Colonic mucosa (tissue), 4 donors: ENCODE measurements around the gene NAA11. TPM values are rescaled to one million over a fixed set of nuclear protein-coding genes. Genes with fewer than 3 reads are reported as not detected.
A peak's percentile ranks its signal among the peaks of the same experiment; 100 is the strongest.
"Not testable (repeated sequence)": the region's sequence is repeated elsewhere in the genome, so short reads cannot be mapped to it uniquely, and the experiment has no call there.

Experiments used
- DNase-seq: peaks from one replicate; pipeline ENCODE4 v3.0.0-alpha.2; 2020
- H3K27ac ChIP-seq: fragments of 200-600 bp; one replicate; pipeline ENCODE4 v1.8.0; 2021
- H3K27me3 ChIP-seq: fragments of 200-600 bp; one replicate; pipeline ENCODE4 v1.8.0; 2021
- H3K36me3 ChIP-seq: fragments of 200-600 bp; one replicate; pipeline ENCODE4 v1.8.0; 2021
- H3K4me1 ChIP-seq: fragments of 200-600 bp; one replicate; pipeline ENCODE4 v1.8.0; 2021; ENCODE audit warnings: mild to moderate bottlenecking
- H3K4me3 ChIP-seq: fragments of 200-600 bp; one replicate; pipeline ENCODE4 v1.8.0; 2021
- H3K9ac ChIP-seq, 2 donors: one replicate each; pipeline ENCODE4 v1.7.0; 2013; ENCODE audit warnings: control low read depth in 2 of 2, low read depth in 2 of 2, low read length in 2 of 2
- H3K9me3 ChIP-seq: fragments of 200-600 bp; one replicate; pipeline ENCODE4 v1.8.0; 2021
- intact Hi-C: fragments of 100-400 bp; cut with DNase I; formaldehyde crosslinking; loops from one replicate; pipeline ENCODE4 v1.14.1; 2022
- total RNA-seq, 2 donors: library from RNA; stranded (reverse); fragmentation: NEBNext Ultra II Directional in 1 of 2; extraction: Animal tissue kit (Norgen Biotek cat#: 25700) in 1 of 2; gene quantifications; one replicate each; pipeline ENCODE4 v1.2.1, GENCODE V29; 2021
- TF ChIP-seq, protein P1 (sequence below): fragments of 200-600 bp; IDR thresholded peaks from one replicate; pipeline ENCODE4 v1.8.0; 2022; ENCODE audit warnings: antibody characterized with exemption, mild to moderate bottlenecking
- donor health status: healthy.
- donor health status: DM: no; HTN: no; CAD: no.
- donor health status: DM: no; HTN: no; CAD: no.

NAA11 gene
- total RNA-seq, 2 donors from 2014 or later: not detected

DNA sequence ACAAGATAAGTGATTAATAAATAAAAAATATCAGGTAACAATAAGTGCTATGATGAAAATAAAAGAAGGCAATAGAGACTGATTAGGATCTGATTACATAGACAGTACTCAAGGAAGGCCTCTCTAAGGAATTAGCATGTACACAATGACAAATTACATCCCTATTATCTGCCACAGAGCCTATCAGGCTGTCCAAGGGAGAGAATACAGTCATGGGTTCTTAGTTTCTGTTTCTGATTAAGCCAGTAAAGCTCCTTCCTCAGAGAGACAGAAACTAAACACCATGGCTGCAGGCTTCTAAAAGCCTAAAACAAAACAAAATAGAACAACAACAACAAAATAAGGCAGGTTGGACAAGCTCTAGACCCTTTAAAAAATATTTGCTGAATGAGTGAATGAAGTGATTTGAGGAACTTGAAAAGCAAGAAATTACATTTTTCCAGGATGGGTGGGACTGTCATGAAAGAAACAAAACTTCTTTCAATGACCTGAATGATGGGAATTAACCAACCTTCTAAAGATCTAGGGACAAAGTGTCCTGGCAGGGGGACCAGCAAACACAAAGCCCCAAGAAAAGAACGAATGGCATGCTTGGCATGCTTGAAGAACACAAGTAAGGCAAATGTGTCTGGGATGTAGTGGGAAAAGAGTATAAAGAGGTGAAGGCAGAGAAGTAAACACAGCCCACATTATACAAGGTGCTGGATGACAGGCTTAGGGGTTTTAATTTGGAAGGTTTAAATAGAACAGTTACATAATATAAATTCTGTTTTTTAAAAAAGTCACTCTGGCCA lies 44.1 kb downstream of the NAA11 start:
- TF ChIP-seq, protein P1, sequence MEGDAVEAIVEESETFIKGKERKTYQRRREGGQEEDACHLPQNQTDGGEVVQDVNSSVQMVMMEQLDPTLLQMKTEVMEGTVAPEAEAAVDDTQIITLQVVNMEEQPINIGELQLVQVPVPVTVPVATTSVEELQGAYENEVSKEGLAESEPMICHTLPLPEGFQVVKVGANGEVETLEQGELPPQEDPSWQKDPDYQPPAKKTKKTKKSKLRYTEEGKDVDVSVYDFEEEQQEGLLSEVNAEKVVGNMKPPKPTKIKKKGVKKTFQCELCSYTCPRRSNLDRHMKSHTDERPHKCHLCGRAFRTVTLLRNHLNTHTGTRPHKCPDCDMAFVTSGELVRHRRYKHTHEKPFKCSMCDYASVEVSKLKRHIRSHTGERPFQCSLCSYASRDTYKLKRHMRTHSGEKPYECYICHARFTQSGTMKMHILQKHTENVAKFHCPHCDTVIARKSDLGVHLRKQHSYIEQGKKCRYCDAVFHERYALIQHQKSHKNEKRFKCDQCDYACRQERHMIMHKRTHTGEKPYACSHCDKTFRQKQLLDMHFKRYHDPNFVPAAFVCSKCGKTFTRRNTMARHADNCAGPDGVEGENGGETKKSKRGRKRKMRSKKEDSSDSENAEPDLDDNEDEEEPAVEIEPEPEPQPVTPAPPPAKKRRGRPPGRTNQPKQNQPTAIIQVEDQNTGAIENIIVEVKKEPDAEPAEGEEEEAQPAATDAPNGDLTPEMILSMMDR: no peak
- intact Hi-C loops: no loop called here
- no peaks in the 10 kb centered on the region for H3K4me1 ChIP-seq
- no peak overlapping the region for H3K4me3 ChIP-seq
- no peak for DNase-seq
- H3K36me3 ChIP-seq: no peaks in the 10 kb centered on the region
- no peak overlapping the region for H3K9ac ChIP-seq
- no peak overlapping the region for H3K27ac ChIP-seq
- no peaks in the 10 kb centered on the region for H3K9me3 ChIP-seq
- H3K27me3 ChIP-seq: no peaks in the 10 kb centered on the region

- H3K27ac ChIP-seq: peak overlapping the region; percentile 10
- H3K9ac ChIP-seq, H3K27me3 ChIP-seq, H3K36me3 ChIP-seq, intact Hi-C loops, H3K4me3 ChIP-seq, H3K9me3 ChIP-seq, H3K4me1 ChIP-seq: not testable (repeated sequence)
- DNase-seq: peak; percentile 27
Observed at GRCh38 chr4:79277467-79277866, 48.4 kb downstream of the NAA11 start.

- Histone ChIP-seq H3K27ac (no peak overlapping the region), H3K9me3 (no peaks in the 10 kb centered on the region), H3K4me3 (no peak overlapping the region), H3K4me1 (no peaks in the 10 kb centered on the region), H3K36me3 (no peaks in the 10 kb centered on the region), H3K9ac (no peak overlapping the region), H3K27me3 (no peaks in the 10 kb centered on the region)
- TF ChIP-seq, protein P1: no peak
- intact Hi-C loops: no loop called here
- no peak for DNase-seq
Observed at GRCh38 chr4:79273915-79274314, 51.9 kb downstream of the NAA11 start.

DNA sequence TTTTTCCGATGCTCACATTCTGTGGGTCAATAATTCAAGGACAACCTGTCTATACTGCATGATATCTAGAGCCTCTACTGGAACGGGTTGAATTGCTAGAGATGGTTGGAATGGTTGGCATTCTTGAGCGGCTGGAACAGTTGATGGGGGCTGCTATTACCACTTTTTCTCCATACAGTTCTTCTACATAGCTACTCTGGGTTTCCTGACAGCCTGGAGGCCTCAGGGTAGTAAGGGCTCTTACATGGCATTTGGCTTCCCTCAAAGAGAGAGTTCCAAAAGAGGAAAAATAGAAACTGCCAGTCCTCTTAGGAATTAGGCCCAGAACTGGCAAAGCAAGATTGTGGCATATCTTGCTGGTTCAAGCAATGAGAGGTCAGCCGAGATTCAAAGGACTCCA lies 53.1 kb downstream of the NAA11 start:
- TF ChIP-seq, protein P1: no peak
- DNase-seq: no peak
- H3K9me3 ChIP-seq: no peaks in the 10 kb centered on the region
- no peak overlapping the region for H3K27ac ChIP-seq
- intact Hi-C loops: no loop called here
- H3K36me3 ChIP-seq: no peaks in the 10 kb centered on the region
- H3K9ac ChIP-seq: no peak overlapping the region
- H3K27me3 ChIP-seq: no peaks in the 10 kb centered on the region
- no peak overlapping the region for H3K4me3 ChIP-seq
- no peaks in the 10 kb centered on the region for H3K4me1 ChIP-seq

GRCh38 chr4:79272126-79272525 lies 53.7 kb downstream of the NAA11 start:
- Histone ChIP-seq H3K27me3 (no peaks in the 10 kb centered on the region), H3K9me3 (no peaks in the 10 kb centered on the region), H3K4me1 (no peaks in the 10 kb centered on the region), H3K36me3 (no peaks in the 10 kb centered on the region), H3K9ac (no peak overlapping the region), H3K27ac (no peak overlapping the region), H3K4me3 (no peak overlapping the region)
- no peak for DNase-seq
- TF ChIP-seq, protein P1: no peak
- intact Hi-C loops: no loop called here

GRCh38 chr4:79267671-79268070 lies 58.2 kb downstream of the NAA11 start:
- H3K4me1 ChIP-seq: no peaks in the 10 kb centered on the region
- intact Hi-C loops: no loop called here
- H3K27me3 ChIP-seq: no peaks in the 10 kb centered on the region
- no peaks in the 10 kb centered on the region for H3K9me3 ChIP-seq
- no peaks in the 10 kb centered on the region for H3K36me3 ChIP-seq
- no peak for DNase-seq
- TF ChIP-seq, protein P1: no peak
- H3K9ac ChIP-seq: no peak overlapping the region
- no peak overlapping the region for H3K27ac ChIP-seq
- no peak overlapping the region for H3K4me3 ChIP-seq
